ENCODE measurements around the gene MAPKAP1.

MAPKAP1 gene

DNA sequence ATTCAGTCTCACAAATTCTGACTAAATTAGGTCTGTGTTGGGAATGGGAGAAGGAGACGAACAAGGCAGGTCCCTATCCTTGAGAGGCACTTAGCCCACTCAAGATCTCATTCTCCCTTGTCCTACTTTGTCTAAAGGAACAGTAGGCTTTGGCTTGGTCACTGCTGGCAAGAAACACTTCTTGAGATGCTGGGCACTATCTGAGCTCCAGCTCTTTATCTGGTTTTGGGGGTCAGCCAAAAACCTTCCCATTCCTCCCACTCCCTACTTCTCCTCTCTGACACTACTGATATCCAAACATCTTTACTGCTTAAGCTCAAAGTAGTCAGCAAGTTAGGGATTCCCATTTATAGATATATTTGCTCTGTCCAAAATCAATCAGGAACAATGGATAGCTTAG, 155.2 kb downstream of the MAPKAP1 start:
- Histone ChIP-seq H3K27ac (no peak overlapping the region), H3K4me3 (ENCODE audit: low read depth in 1 of 2, low read length in 1 of 2) (no peak overlapping the region), H3K36me3 (peaks cover 22% of the 10 kb centered on the region), H3K4me1 (ENCODE audit: control insufficient read depth in 1 of 2, insufficient read depth in 1 of 2, low read depth in 1 of 2, low read length in 1 of 2) (no peaks in the 10 kb centered on the region), H3K27me3 (no peaks in the 10 kb centered on the region), H3K9me3 (no peaks in the 10 kb centered on the region)
- TF ChIP-seq, protein P1, sequence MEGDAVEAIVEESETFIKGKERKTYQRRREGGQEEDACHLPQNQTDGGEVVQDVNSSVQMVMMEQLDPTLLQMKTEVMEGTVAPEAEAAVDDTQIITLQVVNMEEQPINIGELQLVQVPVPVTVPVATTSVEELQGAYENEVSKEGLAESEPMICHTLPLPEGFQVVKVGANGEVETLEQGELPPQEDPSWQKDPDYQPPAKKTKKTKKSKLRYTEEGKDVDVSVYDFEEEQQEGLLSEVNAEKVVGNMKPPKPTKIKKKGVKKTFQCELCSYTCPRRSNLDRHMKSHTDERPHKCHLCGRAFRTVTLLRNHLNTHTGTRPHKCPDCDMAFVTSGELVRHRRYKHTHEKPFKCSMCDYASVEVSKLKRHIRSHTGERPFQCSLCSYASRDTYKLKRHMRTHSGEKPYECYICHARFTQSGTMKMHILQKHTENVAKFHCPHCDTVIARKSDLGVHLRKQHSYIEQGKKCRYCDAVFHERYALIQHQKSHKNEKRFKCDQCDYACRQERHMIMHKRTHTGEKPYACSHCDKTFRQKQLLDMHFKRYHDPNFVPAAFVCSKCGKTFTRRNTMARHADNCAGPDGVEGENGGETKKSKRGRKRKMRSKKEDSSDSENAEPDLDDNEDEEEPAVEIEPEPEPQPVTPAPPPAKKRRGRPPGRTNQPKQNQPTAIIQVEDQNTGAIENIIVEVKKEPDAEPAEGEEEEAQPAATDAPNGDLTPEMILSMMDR (IDR thresholded peaks at IDR 0.05) = no peak

DNA sequence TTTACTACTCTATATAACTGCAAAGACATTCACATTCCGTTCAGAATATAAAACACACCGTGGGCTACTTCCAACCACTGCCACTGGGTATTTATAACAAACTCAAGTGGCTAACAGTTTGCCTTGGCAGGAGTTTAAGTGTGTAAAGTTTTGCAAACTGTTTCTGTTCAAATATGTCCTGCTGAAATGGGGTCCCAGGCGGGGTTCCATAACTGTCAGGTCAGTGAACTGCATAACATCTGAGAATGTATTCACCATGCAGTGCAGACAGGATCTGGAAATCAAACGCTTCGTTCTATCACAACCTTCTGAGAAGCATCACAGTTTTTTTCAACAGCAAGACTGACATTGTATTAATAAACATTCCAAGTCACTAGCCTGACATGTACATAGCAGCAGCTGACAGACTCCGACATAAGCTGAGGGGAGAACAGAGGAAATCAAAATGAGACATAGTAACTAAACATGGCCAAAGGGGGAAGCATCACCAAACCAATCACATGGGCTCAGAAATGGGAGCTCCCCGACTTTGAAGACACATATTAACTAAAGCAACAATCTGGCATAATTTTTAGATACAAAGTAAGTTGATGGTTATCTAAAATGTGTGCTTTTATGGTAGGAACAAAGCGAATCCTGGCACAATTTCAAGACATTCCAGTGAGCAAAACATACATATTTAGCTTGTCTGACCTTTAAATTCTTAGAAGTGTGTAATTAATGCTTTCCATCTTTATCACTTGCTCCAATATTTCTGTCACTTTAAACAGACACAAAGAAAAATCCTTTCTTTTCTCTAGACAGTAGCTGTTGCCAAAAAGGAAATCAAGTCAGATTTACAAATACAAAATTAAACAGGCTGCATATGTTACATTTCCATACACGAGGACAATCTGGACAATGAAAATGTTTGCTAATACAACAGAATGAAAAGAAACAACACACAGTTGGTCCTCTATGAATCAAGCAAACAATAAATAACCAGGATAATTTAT, 156.8 kb downstream of the MAPKAP1 start:
- TF ChIP-seq, protein P1 (IDR thresholded peaks at IDR 0.05) = no peak
- H3K9me3 ChIP-seq = no peaks in the 10 kb centered on the region
- no peaks in the 10 kb centered on the region for H3K27me3 ChIP-seq
- H3K36me3 ChIP-seq = peaks cover 12% of the 10 kb centered on the region
- no peak overlapping the region for H3K4me3 ChIP-seq (ENCODE audit: low read depth in 1 of 2, low read length in 1 of 2)
- no peak overlapping the region for H3K27ac ChIP-seq
- H3K4me1 ChIP-seq (ENCODE audit: control insufficient read depth in 1 of 2, insufficient read depth in 1 of 2, low read depth in 1 of 2, low read length in 1 of 2) = no peaks in the 10 kb centered on the region

DNA sequence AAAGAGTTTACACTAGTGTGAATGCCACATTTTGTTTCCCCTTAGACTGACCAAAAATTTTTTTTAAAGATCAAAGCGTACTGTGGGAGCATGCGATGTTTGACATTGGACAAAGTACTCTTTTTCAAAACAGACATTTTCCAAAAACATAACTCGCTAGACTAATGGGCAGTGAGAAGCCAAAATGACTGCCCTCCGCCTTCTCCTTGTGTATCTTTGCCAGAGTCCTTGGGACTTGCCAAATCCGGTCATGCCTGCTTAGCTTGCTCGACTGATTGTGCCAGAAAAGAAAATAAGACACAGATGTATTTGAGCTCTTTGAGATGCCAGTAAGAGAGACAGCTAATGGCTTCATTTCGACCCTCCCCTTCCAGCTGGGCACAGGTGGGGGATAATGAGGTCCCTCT, 157.5 kb downstream of the MAPKAP1 start:
- no peaks in the 10 kb centered on the region for H3K9me3 ChIP-seq
- peaks cover 12% of the 10 kb centered on the region for H3K36me3 ChIP-seq
- H3K4me1 ChIP-seq (ENCODE audit: control insufficient read depth in 1 of 2, insufficient read depth in 1 of 2, low read depth in 1 of 2, low read length in 1 of 2) = no peaks in the 10 kb centered on the region
- H3K4me3 ChIP-seq (ENCODE audit: low read depth in 1 of 2, low read length in 1 of 2) = no peak overlapping the region
- TF ChIP-seq, protein P1 (IDR thresholded peaks at IDR 0.05) = no peak
- H3K27me3 ChIP-seq = no peaks in the 10 kb centered on the region
- H3K27ac ChIP-seq = no peak overlapping the region

DNA sequence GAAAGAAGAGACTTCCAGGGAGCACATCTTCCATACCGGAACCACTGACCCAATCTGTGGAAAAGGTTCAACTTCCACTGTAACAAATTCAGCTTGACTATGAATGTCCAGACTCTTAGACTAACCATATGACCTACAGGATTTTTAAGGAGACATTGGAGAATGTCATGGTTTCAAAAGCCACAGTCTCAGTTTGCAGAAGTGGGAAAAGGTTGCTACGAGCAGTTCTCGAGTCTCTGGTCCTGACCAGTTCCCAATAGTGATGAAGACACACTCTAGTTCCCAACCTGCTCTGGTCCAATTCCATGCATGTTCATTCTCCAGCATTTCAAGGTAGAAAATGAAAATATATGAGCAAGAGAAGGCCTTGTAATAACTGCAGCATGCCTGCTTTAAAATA, 158.0 kb downstream of the MAPKAP1 start:
- no peak overlapping the region for H3K27ac ChIP-seq
- H3K4me3 ChIP-seq (ENCODE audit: low read depth in 1 of 2, low read length in 1 of 2) = no peak overlapping the region
- no peaks in the 10 kb centered on the region for H3K9me3 ChIP-seq
- H3K4me1 ChIP-seq (ENCODE audit: control insufficient read depth in 1 of 2, insufficient read depth in 1 of 2, low read depth in 1 of 2, low read length in 1 of 2) = no peaks in the 10 kb centered on the region
- no peaks in the 10 kb centered on the region for H3K27me3 ChIP-seq
- peaks cover 12% of the 10 kb centered on the region for H3K36me3 ChIP-seq
- TF ChIP-seq, protein P1 (IDR thresholded peaks at IDR 0.05) = no peak

DNA sequence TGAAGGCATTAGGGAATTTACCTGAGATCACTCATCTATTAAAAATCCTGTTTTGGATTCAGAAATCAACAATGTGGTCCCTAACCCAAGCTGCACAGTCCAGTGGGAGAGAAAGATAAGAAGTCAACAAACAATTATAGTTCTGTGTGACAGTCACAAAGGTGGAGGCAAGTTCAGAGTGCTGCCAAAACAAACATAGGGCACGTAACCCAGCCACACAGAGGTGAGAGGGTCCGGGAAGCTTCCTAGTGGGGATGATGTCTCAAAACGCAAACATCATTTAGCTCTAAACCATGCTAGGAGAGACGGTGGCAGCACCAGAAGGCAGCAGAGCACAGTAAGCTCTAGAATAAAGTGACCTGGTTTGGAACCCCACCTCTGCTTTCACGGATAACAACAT, 158.9 kb downstream of the MAPKAP1 start:
- no peaks in the 10 kb centered on the region for H3K4me1 ChIP-seq (ENCODE audit: control insufficient read depth in 1 of 2, insufficient read depth in 1 of 2, low read depth in 1 of 2, low read length in 1 of 2)
- TF ChIP-seq, protein P1 (IDR thresholded peaks at IDR 0.05) = no peak
- no peak overlapping the region for H3K27ac ChIP-seq
- H3K27me3 ChIP-seq = no peaks in the 10 kb centered on the region
- peaks cover 12% of the 10 kb centered on the region for H3K36me3 ChIP-seq
- no peaks in the 10 kb centered on the region for H3K9me3 ChIP-seq
- H3K4me3 ChIP-seq (ENCODE audit: low read depth in 1 of 2, low read length in 1 of 2) = no peak overlapping the region
